GM19452 (cell line): Measurements from ENCODE around the gene PTRH2.

ENCODE experiments used
- ATAC-seq: cut with Tn5 transposase; IDR thresholded peaks from one replicate; pipeline ENCODE4 v1.9.1; 2021; ENCODE audit not compliant: unreplicated experiment

PTRH2 gene

DNA sequence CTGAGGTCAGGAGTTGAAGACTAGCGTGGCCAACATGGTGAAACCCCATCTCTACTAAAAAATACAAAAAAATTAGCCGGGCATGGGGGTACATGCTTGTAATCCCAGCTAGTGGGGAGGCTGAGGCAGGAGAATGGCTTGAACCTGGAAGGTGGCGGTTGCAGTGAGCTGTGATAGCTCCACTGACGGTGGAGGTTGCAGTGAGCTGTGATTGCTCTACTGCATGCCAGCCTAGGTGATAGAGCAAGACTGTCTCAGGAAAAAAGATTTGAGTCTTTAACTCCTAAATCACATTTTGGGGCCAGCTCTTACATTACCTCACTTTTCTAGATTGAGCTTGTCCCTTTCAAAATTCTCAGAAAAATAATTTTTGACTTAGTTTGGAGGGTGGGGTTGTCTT is 15.4 kb upstream of the PTRH2 start:
- ATAC-seq = no peak

DNA sequence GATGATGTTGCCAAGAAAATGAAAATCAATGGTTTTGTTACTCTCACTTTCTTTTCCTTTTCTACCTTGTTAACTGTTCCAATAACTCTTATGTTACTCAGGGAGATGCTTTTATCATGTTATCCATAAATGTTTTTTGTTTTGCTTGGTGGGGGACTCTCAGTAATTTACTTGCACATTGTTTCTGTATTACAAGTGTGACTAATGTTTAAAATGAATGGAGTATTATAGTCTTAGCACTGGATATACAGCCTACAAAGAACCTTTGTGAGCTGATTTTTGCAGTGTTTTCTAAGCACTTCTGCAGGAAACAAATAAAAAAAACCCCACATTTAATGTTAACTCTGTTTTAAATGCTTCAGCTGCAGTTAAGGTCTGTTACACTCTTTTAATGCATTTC is 12.3 kb upstream of the PTRH2 start:
- no peak for ATAC-seq

DNA sequence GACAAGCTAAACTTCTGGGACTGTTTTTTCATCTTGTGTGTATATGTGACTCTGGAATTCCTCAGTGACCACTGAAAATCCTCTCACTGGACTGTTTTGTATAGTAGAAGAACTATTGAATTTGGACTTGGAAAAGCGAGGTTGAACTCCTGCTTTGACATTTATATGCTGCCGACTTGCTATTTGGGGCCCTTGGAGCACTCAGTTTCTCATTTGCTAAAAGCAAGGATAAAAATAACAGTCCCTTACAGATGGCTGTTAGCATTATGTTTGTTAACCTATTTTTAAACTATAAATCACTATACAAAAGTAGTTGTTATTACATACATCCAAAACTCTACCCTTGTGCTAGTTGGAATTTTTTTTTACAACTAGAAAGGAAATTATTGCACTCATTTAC is 9.2 kb upstream of the PTRH2 start:
- ATAC-seq = no peak

DNA sequence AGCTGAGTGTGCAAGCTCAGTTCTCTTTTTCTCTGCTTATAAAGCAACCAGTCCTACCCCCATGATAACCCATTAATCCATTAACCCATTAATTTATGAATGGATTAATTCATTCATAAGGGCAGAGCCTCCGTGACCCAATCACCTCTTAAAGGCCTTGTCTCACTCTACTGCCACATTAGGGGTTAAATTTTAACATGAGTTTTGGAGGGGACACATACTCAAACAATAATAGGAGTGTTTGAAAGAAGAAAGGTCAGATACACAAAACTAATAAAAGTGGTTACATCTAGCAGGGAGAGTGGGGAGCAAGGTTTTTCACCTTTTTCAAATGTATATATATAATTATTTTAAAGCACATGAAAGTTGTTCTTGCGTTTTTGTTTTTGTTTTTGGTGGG is 7.0 kb upstream of the PTRH2 start:
- ATAC-seq = no peak

DNA sequence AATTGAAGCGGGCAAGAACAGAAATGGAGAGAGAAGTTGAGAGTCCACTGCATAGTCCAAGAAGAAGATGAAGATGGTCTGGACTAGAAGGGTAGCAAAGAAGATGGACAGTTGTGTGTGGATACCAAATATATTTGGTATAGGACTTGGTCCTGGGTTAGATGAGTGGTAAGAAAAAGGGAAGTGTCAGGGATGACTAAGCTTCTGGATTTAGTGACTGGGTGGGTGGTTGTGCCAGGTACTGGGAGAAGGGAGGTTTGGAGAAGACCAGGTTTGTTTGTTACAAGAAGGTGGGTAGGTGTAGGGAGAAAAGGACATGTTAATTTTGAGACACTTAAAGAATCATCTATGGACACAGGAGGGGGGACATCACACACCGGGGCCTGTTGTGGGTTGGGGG is 5.6 kb upstream of the PTRH2 start:
- ATAC-seq = no peak

DNA sequence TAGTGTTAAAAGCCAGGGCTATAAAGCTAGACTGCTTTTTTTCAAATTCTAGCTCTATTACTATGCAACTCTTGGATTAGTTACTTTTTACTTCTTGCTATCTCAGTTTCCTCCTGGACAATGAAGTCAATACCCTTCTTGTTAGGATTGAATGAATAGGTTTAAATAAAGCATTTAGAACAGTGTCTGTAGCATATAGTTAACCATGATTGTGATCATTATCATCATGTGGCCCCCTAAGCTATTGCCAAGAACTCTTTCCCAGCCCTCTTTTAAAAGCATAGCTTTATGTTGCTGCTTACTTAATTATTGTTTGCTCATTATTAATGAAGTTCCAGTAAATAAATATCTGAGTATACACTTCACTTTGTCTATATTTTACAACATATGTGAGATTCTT is 4.7 kb upstream of the PTRH2 start:
- ATAC-seq = no peak

DNA sequence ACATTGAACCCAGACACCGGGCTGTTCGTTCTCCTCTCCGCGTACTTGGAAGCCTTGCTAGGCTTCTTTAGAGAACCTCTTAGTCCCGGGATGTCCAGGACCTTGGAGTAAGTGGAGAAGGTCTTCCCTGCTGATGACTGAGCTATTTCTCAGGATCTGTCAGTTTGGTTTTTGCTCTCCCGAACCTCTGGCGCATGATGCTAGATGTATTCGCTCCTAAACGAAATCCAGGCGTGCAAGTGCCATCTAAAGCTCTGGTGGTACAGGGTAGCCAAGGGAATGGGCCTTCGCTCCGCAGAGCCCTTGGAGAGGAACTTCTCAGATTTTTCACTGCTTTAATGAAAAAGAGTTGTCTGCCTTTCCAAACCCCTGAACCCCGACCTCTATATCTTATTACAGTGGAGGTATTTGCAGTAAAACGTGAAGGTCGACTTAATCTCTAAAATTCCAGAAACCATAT is 771 bp upstream of the PTRH2 start:
- ATAC-seq = no peak

DNA sequence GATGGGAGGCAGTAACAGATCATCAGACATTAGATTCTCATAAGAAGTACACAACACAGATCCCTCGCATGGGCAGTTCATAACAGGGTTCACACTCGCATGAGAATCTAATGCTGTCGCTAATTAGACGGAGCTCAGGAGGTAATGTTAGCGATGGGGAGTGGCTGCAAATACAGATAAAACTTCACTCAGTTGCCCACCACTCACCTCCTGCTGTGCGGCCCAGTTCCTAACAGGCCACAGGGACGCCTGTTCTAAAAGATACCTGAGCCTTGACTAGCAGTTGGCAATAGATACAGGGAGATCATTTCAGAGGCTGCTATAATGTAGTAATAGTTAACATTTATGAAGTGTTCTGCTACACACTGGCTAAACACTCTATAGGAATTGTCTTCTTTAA is 4.9 kb downstream of the PTRH2 start:
- no peak for ATAC-seq

DNA sequence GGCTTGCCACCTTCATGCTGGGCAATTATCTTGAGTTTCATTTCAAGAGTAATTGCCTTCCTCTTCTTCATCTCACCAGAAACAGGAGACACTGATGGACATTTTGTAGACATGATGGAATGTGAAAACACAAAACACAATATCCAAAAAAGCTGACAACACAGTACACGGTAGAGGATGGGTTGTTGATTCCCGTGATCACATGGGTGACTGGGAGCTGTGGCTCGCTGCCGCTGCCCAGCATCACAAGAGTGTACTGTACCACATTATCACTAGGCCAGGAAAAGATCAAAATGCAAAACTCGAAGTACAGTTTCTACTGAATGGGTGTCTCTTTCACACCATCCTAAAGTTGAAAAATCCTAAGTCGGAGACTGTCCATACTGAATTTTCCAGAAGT is 7.4 kb downstream of the PTRH2 start:
- ATAC-seq = no peak

DNA sequence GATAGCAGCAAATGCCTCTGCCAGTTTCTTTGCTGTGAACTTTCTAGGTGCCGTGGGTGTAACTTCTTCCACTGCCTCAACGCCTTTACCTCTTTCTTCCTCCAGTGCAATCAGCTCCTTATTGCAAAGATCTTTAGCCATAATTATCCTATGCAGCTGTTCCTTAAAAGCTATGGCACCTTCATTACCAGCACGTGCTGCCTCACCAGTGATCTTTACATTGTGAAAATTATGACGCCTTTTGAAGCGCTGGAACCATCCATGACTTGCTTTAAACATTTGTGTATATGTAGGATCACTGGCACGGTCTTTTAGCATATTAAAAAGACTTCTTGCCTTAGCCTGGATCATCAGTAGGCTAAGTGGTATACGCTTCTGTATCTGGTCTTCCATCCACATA is 8.0 kb downstream of the PTRH2 start:
- no peak for ATAC-seq

DNA sequence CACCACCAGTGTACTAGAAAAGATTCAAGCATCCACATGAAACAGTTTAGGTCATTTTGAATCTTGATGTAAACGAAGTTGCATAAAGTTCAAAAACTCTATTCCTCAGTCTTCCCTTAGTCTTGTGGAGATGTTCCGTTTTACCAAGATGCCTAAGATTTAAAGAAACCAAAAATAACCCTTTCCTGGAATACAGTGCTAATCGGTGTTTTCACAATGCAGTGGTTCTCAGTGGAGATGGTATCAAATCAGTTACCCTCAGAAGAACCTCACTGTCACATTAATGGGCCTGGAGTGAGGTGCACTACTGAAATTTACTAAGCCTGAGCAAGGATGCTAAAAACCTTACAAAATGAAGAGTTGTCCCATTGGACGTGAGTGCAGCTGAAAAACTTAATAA is 9.1 kb downstream of the PTRH2 start:
- ATAC-seq = no peak

DNA sequence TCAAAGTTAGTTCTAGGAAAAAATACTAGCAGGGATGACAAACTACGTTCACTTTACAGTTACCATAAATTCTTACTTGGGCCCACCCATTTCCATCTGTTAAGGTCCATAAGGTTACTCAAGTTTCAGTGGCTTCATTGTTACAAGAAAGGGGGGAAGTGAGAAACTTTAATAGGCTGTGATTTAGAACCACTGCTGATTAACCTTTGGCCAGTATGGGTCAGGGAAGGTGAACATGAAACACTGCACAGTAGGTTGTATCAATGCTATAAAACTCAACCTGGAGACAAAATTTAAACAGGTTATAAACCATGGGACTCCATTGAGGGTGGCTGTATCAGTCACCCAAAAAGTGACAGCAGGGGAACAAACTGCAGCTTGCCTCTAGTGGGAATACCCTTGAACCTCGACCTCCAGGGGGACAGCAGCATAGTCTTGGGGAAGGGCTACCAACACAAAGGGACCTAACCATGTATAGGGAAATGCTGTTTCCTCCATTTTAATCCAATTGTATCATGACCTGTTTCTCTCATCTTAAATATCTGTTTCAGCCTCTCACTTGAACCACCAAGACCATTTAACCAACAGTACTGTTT is 10.4 kb downstream of the PTRH2 start:
- ATAC-seq = no peak

DNA sequence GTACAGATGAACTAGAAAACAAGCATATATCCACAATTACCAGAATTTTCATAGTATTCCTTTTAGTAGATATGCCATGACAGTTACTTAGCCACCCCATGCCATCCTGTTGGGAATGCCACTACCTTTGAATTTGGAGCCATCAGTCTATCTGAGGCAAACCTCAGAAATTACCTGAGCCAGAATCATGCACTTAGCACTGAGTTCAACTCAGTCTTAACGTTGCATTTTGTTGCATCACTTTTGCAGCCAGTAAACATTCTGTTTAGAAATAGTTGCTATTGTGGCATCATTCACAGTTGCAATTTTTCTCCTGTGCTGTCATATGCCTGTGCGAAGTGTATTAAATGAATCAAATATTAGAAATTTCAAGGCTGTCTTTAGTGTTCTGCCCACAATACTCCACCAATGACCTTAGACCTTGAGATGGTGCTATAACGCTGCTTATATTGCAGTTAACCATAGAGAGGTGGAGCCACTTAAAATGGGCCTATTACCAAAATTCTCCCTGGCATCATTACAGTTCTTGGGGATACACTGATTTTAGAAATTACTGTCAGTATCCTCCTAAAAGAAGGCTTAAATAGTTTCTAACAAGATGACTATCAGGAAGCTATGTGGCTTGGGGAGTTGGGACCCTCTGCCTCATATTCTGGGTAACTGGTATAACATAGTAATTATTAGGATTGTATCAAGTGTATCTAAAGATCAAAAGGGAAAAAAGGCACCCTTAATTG is 11.1 kb downstream of the PTRH2 start:
- no peak for ATAC-seq

DNA sequence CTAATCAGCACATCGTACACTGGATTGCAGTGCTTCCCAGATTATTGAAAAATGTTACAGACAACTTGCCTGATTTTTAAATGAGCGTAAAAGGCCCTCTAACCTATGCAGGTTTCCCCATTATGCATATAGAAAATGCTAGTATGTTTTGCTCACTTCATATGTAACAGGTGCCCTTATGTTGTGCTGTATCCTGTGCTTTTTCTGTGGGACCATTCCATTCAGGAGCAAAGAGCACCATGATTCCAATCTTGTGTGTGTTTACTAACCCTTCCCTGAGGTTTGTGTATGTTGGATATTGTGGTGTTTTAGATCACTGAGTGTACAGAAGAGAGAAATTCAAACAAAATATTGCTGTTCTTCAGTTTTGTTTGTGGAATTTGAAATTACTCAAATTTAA is 12.9 kb downstream of the PTRH2 start:
- ATAC-seq = no peak

DNA sequence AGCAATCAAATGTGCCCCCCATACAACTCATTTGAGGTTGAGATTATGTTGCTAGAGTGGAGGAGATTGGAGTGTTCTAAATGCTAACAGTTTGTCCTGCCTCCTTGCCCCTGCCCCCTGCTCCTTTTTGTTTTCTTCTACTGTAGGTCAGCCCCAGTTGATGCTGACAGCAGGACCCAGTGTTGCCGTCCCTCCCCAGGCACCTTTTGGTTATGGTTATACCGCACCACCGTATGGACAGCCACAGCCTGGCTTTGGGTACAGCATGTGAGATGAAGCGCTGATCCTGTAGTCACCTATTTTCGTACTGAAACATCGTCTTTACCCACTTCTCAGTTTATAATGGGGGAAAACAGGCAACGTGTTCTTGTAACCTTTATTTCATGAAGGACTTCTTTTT is 13.6 kb downstream of the PTRH2 start:
- no peak for ATAC-seq

DNA sequence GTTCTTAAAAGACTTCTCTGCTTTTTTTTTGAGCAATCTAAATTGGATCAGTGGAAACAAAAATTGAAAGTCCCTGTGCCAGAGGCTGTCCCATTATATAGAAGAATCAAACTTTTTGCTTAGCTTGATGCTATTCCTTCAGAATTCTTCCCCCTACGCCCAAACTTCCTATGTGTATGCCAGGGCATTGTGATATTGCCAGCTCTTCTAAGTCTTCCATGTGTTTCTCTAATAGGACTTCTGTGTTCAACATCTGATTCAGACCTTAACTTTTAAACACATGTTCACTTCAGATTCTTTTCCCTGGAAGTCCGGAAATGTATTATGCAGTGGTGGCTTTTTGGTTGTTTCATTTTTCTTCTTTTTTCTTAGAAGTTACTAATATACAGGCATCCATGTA is 18.7 kb downstream of the PTRH2 start:
- no peak for ATAC-seq

DNA sequence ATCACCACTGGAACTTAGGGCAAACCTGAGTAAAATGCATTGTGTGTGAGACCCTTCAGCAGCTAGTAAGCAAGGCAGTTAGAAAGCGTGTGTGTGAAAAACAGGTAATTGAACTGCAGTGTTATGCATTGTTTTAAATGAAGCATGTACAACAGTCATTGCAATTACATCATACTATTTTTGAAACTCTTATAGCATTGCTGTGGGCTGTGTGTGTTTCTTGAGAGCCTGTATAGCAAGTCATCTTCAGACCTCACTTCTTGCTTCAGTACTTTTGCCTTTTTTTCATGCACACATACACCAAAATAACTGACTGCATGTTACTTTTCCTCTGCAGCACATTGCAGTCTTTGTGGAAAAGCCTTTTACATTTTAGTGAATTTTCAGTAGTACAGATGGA is 19.2 kb downstream of the PTRH2 start:
- ATAC-seq = no peak

DNA sequence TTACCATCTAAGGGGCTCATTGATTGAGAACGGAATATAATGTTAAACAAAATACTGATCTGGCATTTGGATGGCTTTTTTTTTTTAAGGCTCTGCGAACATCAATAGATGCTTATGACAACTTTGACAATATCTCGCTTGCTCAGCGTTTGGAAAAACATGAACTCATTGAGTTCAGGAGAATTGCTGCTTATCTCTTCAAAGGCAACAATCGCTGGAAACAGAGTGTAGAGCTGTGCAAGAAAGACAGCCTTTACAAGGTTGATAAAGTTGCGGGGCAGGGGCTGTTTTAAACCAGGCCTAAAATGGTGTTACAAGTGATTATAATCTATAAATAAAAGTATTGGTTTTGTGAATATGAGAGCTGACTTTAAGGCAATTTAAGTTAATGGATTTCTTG is 22.3 kb downstream of the PTRH2 start:
- no peak for ATAC-seq

DNA sequence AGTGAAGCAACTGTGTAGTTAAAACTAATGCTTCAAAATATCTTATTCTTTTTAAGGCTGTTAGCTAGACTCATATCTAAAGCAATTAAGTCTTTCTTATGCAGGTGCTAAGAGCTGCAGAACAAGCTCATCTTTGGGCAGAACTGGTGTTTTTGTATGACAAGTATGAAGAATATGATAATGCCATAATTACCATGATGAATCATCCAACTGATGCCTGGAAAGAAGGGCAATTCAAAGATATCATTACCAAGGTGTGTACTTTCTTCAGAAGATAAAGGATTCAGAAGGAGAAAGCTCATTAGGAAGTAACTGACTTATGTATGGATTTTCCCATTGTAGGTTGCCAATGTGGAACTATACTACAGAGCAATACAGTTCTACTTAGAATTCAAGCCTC is 23.9 kb downstream of the PTRH2 start:
- ATAC-seq = no peak

DNA sequence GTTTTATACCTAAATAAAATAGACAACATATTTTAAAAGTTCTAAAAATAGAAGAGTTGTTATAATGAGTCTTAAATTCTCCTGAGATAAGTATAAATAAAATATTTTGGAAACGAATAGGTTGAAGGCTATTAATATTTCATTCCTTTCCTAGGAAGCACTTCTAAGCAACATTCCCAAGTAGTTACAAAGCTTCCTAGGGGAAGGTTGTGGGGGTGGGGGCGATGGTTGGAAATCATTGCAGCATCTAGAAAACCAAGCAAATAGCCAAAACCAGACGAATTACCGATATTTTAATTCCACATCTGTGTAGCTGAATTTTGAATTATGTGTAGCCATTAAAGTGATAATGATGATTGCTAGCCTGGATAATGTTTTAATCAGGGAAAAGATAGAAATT is 26.9 kb downstream of the PTRH2 start:
- ATAC-seq = no peak

DNA sequence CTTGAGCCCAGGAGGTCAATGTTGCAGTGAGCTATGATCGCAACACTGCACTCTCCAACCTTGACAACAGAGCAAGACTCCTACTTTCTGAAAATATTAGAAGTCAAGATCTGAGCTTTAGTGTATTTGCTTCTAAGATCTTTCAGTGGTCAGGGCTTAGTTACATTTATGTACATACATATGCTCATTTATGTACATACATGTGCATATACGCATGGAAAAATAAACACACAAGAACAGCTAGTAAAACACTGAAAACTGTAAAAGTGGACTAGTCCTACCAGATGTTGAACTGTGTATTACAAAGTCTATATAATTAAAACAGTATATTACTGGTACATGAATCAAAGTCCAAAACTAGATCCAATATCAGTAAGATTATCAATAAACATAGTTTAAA is 28.3 kb downstream of the PTRH2 start:
- ATAC-seq = no peak

DNA sequence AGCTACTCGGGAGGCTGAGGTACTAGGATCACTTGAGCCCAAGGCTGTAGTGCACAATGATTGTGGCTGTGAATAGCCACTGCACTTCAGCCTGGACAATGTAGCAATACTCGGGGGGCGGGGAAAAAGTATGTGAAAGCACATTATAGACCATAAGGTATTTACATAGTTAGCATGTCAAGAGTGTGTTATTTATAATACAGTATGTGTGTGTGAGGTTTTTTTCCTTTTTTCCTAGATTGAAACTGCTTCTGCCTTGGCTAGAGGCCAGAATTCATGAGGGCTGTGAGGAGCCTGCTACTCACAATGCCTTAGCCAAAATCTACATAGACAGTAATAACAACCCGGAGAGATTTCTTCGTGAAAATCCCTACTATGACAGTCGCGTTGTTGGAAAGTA is 30.5 kb downstream of the PTRH2 start:
- ATAC-seq = no peak

DNA sequence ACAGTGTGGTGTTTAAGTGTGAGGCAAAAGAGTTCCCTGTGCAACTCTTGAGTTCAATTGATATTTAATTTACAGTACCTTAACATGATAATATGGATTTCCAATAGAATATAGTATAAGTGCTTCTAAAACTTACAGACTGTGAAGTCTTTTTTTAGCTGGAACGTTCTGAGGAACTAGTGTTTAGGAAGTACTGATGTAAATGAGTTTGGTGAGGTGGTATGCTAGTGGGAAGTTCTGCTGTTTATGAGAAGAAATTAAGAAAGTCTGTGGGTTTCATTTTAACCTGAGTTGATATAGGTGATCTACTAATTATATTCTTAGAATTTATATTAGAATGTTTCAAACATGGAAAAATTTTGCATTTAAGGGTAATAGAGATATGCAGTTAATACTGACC is 32.0 kb downstream of the PTRH2 start:
- ATAC-seq = no peak
